Adipose tissue (tissue), 3 donors: Measurements from ENCODE around the gene FBXW12. TPM values are rescaled to one million over a fixed set of nuclear protein-coding genes. Genes with fewer than 3 reads are reported as not detected.
"Not testable (repeated sequence)": the region's sequence is repeated elsewhere in the genome, so short reads cannot be mapped to it uniquely, and the experiment has no call there.

Experiments
- H3K27ac ChIP-seq: one replicate; pipeline ENCODE4 v1.5.1; 2013; ENCODE audit warnings: low read depth, low read length
- WGBS, 3 donors: extraction: QIAGEN DNeasy Blood & Tissue Kit; methylation state at CpG; one replicate each; pipeline ENCODE4 v1.1.7; 2013; 5-methylcytosine and 5-hydroxymethylcytosine counted together
- polyA plus RNA-seq, 3 donors: library from polyadenylated mRNA; stranded (reverse); fragments of 200-250 nt; gene quantifications; one replicate each; pipeline ENCODE4 v1.2.3, GENCODE V29; 2013
- donor health status: healthy with polysubstance abuse.
- donor health status: Bipolar disorder and iron deficiency.
- donor health status: healthy.

Gene FBXW12
- polyA plus RNA-seq, 3 donors: 1.5 TPM; not detected in 2

DNA sequence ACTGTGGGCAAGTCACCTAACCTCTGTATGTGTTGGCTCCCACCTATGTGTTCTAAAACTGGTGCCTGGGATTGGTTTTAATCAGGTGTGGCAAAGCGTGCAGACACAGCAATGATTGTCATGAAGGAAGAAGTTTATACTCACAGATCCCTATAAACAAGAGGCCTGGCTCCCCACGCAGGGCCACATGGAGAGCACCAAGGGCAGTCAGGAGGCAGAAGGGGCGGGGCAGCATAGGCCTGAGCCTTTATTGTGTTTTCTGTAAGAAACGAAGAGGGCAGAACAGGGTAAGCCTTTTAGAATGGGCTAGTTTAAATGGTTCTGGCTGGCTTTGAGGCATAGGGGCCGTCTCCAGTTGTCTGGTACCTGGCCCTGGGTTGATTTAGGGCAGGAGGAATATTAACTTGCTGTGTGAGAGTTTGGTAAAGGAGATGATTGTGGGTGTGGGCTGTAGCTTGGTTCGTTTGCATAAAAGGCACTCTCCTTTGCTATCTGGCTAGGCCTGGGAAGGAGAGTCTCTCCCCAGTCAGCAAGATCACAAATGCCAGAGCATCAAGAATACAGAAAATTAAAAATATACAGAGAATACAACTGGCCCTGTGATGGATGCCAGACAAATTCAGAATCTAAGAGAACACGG, 2.2 kb upstream of the FBXW12 start:
- 53 to 73% (median 67%) methylated on average over 7 of the region's 7 CpGs for WGBS, 3 donors
- no peak overlapping the region for H3K27ac ChIP-seq

DNA sequence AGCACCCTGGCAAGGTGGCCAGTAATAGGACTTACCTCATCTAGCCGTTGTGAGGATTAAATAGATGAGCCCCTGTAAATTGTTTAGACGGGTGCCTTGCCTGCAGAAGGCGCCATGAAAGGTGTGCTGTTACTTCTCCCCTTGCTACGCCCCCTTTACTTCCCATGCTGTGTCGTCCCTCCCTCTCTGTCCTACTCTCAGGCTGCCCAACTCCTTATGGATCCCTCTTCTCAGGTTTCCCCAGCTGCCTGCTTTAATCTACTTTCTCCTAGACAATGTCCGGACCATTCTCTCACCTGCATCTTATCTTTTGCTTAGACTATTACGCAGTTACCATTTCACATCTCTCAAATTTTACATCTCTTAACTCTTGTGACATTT, 1.7 kb upstream of the FBXW12 start:
- H3K27ac ChIP-seq: no peak overlapping the region
- WGBS, 3 donors: 65 to 78% (median 72%) methylated on average over 7 of the region's 7 CpGs

DNA sequence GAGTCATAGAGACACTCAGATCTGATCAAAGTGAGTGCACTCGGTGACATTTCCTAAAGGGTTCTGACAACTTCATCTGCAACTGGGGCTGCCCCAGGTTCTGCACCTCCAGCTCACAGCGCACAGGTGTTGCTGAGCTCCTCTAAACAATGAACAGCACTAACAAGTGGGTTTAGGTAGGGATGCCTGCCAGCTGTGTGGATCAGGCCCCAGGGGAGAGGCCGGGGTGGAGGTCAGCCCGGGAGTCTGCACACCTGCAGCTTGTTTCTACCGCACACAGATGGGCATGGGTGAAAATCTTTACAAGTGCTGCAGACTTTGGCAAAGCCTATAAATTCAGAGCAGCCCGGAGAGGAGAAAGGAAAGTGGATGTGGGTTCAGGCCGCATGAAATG, 355 bp downstream of the FBXW12 start:
- H3K27ac ChIP-seq: no peak overlapping the region
- 42 to 88% (median 84%) methylated on average over 7 of the region's 7 CpGs for WGBS, 3 donors

DNA sequence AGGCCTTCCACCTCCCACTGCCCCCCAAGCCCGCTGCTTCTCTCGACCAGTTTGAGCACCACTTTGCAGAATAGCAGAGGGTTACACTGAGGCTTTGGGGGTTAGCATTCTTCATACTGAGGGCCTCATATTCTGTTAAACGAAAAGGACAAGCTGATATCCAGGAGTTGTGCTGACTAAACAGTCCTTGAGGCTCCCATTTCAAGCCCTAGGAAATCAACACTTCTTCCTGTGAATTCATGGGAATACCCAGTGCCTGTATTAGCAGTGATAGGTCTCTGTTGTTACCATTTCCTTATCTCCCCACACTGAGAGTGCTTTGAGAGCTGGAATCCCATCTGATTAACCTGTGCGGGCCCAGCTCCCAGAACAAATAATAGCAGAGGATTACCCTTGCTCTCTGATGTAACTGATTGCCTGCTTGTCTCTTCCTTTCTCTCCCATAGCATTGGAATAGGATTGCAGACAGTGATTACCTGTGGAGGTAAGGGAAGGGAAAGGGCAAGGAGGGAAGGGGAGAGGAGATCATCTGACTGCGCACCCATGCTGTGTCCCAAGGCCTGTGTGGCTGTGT, 930 bp downstream of the FBXW12 start:
- H3K27ac ChIP-seq: no peak overlapping the region
- WGBS, 3 donors: 36 to 76% (median 72%) methylated on average over 5 of the region's 5 CpGs

DNA sequence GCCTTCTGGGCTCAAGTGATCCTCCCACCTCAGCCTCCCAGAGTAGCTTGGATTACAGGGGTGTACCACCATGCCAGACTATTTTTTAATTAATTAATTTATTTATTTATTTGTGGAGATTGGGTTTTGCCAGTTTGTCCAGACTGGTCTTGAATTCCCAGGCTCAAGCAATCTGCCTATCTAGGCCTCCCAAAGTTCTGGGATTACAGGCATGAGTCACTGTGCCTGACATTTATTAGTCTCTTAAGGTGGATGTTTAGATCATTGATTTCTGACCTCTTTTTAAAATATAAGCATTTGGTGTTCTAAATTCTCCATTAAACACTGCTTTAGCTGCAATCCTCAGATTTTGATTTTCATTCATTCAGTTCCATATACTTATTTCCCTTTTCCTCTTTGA, 15.6 kb downstream of the FBXW12 start:
- H3K27ac ChIP-seq: no peak overlapping the region

DNA sequence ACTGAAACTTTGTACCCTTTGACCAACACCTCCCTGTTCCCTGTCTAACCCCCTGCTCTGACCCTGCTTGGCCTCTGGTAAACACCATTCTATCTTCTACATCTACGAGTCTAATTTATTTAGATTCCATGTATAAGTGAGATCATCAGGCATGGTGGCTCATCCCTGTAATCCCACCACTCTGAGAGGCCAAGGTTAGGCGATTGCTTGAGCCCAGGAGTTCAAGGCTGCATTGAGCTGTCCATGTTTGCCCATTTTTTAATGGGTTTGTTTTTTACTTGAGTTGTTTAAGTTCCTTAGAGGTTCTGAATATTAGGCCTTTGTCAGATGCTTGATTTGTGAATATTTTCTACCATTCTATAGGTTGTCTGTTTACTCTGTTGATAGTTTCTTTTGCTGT, 16.9 kb downstream of the FBXW12 start:
- H3K27ac ChIP-seq: no peak overlapping the region
- WGBS, 3 donors: 67 to 76% (median 74%) methylated on average over 2 of the region's 2 CpGs

DNA sequence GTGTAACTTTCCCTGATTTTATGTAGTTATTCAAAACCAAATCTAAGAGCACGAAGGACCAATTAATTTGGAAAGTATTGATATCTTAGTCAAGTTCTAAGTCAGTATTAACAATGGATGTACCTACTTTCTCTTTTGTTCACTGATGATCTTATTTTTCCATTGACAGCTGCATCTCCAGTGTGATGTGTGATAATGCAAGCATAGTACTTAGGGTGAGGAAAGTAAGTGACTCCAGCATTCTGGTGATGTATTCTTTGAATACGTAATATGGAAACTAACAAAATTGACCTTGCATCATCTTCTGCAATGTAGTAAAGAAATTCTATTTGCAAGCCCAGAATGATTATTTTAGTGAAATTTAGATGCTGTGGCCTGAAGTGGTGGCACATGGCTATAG, 22.4 kb downstream of the FBXW12 start:
- WGBS, 3 donors: 85 to 97% (median 88%) methylated on average over 2 of the region's 2 CpGs
- H3K27ac ChIP-seq: no peak overlapping the region

DNA sequence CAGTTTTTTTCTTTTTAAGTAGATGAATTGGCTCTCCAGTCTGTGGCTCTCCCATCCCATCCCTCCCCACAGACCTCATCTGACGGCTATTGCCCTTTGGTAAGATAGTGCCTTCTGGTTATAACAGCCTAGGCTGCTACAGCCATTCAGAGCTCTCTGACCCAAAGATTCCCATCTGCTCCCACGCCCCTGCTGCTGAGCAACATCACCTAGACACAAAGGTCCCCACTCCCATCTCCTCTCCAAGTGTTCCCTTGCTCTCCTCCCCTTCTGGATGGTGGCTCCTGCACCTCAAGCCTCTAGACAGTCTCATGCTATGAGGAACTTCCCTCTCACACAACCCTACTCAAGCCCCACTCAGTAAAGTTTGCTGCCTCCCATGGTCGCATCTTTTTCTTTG, 23.7 kb downstream of the FBXW12 start:
- H3K27ac ChIP-seq: no peak overlapping the region
- 68 to 77% (median 73%) methylated on average over 3 of the region's 3 CpGs for WGBS, 3 donors

DNA sequence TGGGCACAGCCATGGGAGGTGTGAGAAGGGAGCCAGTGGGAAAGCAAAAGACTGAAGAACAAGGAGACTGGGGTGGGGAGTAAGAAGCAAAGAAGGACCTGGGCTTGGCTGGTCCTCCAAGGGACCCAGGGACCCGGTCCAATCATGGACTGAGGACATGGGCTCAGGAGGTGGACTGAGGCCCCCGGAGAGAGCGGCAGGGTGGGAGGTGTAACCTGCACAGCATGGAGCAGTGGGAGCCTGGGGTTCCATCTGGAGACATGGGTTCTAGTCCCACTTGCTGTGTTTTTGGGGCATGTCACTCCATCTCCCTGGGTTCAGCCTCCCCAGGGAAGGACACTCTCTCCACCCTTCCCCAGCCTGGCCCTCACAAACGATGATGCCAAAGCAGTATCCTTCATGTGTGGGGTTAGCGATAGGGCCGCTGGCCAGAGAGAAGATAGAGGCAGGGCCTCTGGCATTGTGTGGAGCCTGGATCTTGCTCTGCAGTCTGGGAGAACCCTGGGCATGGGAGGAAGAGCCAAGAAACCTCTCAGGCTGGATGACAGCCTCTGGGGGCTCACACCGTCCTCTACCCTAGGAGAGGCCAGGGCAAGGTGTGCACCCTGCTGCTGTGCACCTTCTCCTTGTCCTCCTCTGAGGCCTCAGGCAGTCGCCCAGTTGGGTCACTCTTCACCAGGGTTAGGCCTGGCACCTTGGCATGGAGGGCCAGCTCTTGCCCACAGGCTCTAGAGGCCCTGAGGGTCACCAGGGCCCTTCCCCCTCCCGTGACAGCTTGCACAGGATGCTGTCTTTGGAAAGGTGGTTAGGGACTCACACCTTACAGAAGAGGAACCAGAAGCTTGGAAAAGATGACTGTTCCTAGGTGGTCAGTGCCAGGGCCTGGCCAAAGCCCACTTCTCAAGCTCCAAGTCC, 26.0 kb downstream of the FBXW12 start:
- H3K27ac ChIP-seq: no peak overlapping the region
- 66 to 79% (median 74%) methylated on average over 9 of the region's 9 CpGs for WGBS, 3 donors

DNA sequence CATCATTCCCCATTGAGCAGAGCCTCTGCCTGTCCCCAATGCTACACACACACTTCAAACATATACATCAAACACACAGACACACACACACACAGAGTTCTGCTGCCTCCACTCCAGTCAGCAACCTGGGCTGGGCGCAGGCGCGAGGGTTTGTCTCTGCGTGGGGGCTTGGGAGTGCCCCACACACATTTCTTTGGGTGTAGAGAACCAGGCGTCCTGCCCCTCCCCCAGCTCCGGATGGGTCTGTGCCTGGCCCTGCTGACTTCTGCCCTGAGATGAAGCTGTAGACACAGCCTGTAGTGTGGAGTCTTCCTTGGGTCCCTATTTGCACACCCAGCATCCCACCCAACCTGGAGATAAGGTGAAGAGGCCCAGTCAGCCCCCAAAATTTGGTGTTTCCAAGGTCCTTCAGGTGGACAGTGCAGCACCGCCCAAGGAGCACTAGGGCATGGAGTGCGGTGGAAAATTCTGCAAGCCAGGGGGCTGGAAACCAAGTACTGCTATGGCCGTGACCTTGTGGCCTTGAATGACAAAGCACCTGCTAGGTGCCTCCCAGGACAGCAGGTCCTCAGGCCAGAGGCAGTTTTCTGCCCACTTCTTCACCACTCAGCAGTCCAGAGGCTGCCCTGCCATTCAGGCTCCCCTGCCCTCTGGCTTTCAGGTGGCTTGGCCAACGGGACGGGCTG, 26.8 kb downstream of the FBXW12 start:
- 57 to 60% (median 58%) methylated on average over 11 of the region's 11 CpGs for WGBS, 3 donors
- H3K27ac ChIP-seq: no peak overlapping the region

DNA sequence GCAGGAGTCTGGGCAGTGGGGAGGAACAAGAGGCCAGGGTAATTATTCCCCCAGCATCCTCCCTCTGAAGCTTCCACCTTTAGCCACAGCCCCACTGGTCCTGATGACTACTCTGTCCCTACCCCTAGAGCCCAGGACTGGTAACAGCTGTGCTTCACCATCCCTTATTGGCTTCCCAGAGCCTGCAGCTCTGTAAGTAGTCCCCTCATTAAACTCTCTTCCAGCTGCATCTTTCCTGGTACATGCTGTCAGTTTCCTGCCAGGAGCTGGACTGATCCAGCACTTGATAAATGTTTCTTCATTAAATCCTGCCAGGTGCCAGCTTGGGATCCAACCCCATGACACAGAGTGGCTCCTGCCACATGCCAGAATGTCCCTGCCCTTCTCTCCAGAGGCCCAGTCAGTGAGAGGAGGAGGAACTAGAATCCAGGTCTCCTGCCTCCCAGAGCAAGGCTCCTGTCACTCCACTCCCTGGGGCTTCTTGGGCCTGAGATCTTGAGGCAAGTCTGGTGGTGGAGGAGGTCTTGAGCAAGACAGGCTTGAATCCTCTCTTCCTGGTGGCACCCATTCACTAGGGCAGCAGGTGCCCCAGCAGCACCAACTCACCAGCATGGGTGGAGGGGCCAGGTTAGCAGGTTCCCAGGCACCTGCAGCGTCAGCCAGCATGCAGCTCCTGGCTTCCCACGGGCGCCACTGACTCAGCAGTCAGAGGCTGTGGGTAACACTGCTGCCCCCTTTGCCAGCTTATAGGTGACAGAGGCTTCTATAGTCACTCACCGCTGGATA, 27.6 kb downstream of the FBXW12 start:
- 34 to 62% (median 60%) methylated on average over 4 of the region's 4 CpGs for WGBS, 3 donors
- H3K27ac ChIP-seq: no peak overlapping the region

DNA sequence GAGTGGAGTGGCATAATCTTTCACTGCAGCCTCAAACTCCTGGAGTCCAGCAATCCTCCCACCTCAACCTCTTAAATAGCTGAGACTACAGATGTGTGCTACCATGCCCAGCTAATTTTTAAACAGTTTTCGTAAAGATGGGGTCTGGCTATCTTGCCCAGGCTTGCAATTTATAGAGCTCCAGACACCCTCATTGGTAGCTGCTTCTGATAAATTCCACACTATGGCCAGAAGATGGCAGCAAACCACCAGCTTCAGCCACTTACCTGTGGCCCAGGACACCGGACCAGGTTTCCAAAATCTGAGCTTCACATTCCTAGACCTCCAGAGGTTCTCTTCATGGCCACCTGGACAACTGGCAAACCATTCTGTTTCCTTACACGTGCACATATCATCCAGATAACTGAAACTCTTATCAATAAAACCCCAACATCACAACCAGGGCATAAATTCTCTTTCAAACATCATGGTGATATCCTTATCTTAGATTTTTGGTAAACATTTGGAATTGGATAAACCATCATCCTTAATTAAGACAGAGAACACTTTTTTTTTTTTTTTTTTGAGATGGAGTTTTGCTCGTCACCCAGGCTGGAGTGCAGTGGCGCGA, 28.9 kb downstream of the FBXW12 start:
- WGBS, 3 donors: 53 to 65% (median 61%) methylated on average over 6 of the region's 6 CpGs
- H3K27ac ChIP-seq: no peak overlapping the region

DNA sequence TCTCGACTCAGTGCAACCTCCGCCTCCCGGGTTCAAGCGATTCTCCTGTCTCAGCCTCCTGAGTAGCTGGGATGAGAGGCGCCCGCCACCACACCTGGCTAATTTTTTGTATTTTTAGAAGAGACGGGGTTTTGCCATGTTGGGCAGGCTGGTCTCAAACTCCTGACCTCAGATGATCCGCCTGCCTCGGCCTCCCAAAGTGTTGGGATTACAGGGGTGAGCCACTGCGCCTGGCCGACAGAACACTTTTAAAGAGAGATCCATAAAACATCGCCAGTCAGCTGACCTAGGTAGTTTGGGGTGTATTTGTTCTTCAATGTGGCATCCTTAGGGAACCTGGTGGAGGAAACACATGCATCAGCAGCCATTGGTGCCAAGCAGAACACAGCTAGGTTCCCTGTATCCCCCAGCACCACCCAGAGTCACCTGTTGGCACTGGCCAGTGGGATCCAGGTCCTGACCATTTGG, 29.4 kb downstream of the FBXW12 start:
- WGBS, 3 donors: 91 to 94% (median 92%) methylated on average over 12 of the region's 12 CpGs
- not testable (repeated sequence) for H3K27ac ChIP-seq

DNA sequence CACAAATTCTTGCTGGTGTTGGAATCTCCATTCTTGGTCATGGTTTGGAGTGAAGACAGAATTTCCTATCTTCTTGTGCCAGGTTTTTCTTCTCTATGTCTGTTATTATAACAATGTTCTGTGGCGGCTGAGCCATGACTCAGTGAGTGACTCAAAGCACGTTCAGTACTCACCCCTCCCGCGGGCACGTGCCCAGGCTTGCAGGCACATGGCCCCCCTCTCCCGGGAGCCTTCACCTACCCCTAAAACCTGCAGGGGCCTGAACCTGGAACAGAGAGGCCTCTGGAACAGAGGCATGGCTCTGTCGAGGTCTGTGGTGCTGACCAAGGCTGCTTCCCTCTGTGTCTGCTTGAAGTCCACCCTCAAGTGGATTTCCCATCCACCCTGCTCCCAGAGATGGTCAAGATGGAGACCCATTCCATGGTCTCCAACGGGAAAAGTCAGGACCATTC, 30.3 kb downstream of the FBXW12 start:
- 43 to 57% (median 44%) methylated on average over 8 of the region's 8 CpGs for WGBS, 3 donors
- no peak overlapping the region for H3K27ac ChIP-seq

DNA sequence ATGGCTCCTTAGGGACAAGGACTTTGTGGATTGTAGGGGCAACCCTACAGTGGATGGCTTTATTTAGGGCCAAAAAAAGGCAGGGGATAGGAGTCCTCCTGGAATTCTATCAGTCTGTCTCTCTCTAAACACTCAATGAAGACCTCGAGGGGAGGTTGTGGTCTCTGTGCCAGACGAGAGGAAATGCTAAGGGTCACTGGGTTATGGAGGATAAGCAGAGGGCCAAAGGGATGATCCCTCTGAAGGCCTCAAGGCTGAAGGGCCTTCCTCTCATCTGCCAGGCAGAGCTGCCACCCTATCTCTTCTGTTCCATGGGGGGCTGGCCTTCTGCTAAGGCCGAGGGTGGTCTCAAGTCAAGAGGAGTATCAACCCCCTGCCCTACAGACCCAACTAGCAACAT, 30.9 kb downstream of the FBXW12 start:
- H3K27ac ChIP-seq: no peak overlapping the region
- WGBS, 3 donors: 54 to 61% (median 60%) methylated on average over 3 of the region's 3 CpGs

DNA sequence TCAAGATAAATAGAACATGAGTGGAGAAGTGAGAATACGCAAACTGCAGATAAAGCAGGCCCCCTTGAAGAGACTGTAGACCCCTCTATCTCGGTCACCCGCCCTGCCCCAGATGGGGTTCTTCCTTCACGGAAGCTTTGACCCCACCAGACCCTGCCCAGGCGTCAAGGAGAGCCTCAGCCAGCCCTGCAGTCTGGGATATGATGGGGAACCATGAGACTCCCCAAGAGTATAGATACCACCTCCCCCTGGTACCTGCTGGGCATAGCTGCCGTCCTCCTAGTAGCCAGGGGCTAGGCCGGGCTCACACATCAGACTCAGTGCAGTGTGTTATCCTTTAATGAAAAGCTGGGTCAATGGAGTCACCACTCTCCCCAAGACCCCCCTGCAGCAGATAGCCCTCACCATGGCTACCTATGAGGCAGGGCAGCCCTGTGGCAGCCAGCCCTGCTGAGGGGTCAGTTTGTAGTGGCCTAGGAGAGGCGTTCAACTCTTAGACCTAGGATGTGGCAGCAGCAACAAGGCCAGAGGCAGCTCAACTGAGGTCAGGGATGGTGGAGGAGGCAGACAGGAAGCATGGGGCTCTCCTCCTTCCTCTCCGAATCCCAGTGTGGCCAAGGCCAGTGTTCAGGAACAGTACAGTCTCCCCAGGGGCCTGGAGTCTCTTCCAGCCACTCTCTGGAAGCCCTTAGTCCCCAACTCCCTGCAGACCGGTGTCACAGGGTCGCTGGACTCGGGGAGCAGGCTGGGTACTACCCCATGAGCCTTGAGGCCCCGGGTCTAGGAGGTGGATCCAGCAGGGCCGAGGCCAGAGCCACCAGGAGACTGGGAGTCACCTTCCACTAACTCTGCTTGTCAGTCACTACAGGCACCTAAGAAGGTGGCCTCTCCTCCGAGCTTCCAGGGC, 31.8 kb downstream of the FBXW12 start:
- 83 to 87% (median 85%) methylated on average over 15 of the region's 15 CpGs for WGBS, 3 donors
- no peak overlapping the region for H3K27ac ChIP-seq
